8988T (cell line): ENCODE measurements around the gene ADAMTS15.

ENCODE experiments used
- DNase-seq: peaks from one replicate; pipeline ENCODE4 v3.0.0; 2011

Gene ADAMTS15

GRCh38 chr11:130464291-130464812, 15.9 kb downstream of the ADAMTS15 start:
- DNase-seq: no peak

DNA sequence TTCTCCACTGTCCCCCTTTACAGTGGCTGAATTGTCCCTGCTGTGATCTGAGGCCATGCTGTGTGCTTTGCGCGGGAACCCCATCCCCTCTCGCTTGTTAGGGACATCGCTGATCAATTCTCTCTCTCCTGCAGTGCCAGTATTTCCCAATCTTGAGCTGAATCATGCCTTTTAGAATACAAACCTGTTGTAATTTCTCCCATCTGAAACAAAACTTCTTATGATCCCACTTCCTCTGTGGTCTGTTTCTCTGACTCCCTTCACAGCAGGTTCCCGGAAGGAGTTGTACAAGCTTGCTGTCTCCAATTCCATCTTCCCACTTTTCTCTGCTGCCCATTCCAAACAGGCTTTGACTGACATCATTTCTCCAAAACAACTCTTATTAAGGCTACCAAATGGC, 16.8 kb downstream of the ADAMTS15 start:
- no peak for DNase-seq

GRCh38 chr11:130467116-130467900, 18.9 kb downstream of the ADAMTS15 start:
- no peak for DNase-seq

DNA sequence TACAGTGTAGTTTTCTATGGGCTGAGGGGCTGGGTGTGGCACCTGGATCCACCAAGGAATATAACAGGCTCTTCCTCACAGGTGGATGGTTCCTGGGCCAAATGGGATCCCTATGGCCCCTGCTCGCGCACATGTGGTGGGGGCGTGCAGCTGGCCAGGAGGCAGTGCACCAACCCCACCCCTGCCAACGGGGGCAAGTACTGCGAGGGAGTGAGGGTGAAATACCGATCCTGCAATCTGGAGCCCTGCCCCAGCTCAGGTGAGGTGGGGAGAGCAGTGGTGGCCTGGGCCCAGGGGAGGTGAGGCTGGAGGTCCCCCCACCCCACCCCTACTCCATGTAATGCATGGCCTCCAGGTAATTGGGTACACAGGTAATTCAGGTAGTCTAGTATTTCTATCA, 20.7 kb downstream of the ADAMTS15 start:
- no peak for DNase-seq

DNA sequence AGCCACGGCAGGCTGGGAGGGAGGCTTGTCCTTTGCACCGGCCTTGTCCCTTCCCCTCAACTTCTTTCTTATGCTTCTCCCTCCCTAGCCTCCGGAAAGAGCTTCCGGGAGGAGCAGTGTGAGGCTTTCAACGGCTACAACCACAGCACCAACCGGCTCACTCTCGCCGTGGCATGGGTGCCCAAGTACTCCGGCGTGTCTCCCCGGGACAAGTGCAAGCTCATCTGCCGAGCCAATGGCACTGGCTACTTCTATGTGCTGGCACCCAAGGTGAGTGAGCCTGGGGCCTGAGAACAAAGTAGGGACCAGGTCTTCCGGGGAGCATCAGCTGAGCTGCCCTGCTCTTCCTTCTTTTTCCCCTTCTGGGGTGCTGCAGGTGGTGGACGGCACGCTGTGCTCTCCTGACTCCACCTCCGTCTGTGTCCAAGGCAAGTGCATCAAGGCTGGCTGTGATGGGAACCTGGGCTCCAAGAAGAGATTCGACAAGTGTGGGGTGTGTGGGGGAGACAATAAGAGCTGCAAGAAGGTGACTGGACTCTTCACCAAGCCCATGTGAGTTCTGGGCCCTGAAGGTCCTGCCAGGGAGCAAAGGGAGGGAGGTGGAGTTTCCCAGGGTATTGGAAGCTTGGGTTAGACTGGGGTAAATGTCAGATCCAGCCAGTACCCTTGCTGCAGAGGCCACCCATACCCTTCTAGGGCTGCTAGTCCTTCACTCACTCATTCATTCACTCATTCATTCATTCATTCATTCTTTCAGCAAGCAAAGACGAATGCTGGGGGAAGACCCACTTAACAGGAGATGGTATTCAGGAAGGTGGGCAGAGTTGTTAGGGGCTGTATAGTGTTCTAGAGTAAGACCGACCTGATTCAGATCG, 22.6 kb downstream of the ADAMTS15 start:
- DNase-seq: peak; percentile 14

- peak; percentile 24 for DNase-seq
Observed at GRCh38 chr11:130471731-130472433, 23.4 kb downstream of the ADAMTS15 start.

DNA sequence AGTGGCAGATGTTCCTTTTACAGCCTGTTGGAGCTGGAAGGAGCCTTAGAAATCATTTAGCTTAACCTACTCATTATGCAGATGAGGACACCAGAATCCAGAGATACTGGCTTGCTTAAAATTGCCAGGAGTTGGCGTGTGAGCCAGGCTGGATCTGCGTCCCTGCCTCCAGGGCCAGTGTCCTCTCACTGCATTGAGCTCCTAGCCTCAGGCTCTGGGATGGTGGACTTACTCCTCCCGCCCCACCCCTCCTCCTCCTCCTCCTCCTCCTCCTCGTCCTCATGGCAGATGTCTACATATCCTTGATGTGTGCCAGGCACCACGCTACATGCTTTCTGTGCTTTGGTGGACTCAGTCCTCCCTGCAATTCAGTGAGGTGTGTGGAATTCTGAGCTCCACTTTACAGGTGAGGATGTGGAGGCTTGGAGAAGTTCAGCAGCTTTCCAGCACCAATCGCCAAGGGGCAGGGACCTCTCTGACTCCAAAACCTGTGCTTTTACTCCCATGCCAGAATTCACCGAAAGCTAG, 24.1 kb downstream of the ADAMTS15 start:
- DNase-seq: peak; percentile 19

- peak; percentile 17 for DNase-seq
Observed at GRCh38 chr11:130473056-130473794, 24.8 kb downstream of the ADAMTS15 start.

GRCh38 chr11:130473795-130474377, 25.4 kb downstream of the ADAMTS15 start:
- peak; percentile 10 for DNase-seq

- DNase-seq: peak; percentile 17
Observed at GRCh38 chr11:130474637-130475400, 26.4 kb downstream of the ADAMTS15 start.

GRCh38 chr11:130475426-130476053, 27.1 kb downstream of the ADAMTS15 start:
- DNase-seq: no peak

DNA sequence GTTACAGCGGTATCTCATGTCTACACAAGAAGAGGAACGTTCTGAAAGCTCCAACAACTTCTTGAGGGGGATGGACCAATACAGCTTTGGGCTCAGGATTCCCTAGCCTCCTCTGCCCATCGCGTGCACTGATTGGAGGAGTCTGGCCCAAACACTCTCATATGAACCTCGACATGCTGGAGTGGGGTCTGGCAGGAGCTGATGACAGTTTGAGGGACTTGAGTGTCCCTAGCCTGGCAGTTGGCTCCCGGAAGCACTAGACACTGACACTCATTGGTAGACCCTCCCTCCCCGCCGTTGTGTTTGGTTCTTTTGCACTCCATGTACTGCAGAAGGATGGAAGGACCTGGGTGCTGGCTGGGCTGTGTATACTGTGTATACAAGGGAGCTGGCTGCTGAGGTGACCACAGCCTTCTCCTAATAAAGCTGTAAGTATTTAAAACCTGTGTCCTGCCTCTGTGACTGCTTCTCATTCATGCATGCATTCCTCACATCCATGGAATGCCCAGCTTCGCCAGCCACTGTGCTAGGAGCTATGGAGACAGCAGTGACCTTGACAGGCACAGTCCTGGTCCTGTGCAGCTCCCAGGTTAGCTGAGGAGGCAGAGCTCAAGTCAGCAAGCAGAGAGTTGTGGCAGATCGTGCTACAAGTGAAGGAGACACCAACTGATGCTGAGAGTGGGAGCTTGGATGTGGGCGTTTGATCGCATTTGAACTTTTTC, 27.9 kb downstream of the ADAMTS15 start:
- no peak for DNase-seq

GRCh38 chr11:130476922-130477491, 28.6 kb downstream of the ADAMTS15 start:
- DNase-seq: no peak

GRCh38 chr11:130477586-130478203, 29.2 kb downstream of the ADAMTS15 start:
- DNase-seq: no peak

DNA sequence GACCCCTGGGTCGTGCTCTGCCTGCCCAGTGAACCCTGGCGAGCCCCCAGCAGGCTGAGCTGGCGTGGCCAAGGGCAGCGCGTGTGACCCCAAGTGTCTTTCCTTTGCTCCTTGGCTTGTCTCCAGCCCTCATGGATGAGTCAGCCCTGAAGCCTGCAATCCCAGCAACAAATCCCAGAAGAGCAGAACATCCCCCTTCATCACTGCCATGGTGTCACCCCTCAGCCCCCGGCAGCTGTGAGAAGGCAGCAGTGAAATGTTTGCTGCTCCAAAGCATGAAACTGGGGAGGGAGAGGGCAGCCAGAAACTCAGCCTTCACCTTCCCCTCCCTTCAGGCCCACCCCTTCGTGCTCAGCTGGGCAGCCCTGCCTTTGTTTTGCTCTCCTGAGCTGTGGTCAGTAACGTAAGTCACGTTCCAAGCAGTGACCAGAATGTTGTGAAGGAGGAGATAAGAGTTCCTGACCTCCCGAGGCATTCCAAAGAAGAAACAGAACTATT, 29.8 kb downstream of the ADAMTS15 start:
- DNase-seq: peak; percentile 88

GRCh38 chr11:130478881-130479280, 30.4 kb downstream of the ADAMTS15 start:
- no peak for DNase-seq

DNA sequence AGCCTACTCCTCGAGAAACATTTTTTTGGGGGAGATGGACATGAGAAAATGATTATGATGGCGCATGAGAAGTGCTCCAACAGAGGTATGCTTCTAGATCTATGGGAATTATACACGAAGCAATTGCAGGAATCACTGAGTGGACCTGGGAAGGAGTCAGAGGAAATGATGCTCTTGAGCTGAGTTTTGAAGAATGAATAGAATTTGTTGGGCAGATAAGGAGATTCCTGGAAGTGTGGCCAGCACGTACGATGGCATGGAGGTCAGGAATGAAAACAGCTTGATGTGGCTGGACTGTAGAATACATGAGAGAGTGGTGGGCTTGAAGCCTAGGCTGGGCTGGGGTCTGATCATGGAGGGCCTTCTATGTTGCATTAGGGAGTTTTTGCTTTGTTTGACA, 31.7 kb downstream of the ADAMTS15 start:
- DNase-seq: no peak

- DNase-seq: no peak
Observed at GRCh38 chr11:130480711-130481140, 32.3 kb downstream of the ADAMTS15 start.

DNA sequence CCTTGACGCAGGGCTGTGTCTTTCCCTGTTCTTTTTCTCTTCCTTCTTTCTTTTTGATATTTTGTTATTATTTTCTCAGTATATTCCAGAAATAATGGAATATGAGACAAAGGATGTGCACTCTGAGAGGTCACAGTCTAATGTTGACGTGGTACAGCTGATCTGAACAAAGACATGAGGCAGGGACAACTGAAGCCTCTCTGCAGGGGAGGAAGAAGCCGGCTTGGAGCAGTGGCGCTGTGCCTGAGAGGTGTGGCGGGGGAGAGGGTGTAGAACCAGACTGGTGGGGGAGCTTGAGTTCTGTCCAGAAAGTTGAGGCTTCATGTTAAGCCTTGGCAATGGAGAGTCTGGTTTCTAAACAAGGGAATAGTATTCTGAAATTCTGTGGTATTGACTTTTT, 34.7 kb downstream of the ADAMTS15 start:
- no peak for DNase-seq
